Panc1 (cell line): ENCODE results near the gene DLG4.

Experiments used
- CTCF ChIP-seq: fragments of 450-650 bp; IDR thresholded peaks from 2 replicates; pipeline ENCODE4 v1.5.1; 2017; ENCODE audit warnings: mild to moderate bottlenecking
- REST ChIP-seq, 2 experiments: IDR thresholded peaks; 2 replicates each; pipeline ENCODE4 v1.6.1; 2011 to 2012; ENCODE audit warnings: low read depth in 2 of 2, control low read depth in 1 of 2, low read length in 1 of 2, mild to moderate bottlenecking in 1 of 2, moderate library complexity in 1 of 2; ENCODE audit not compliant: insufficient read depth in 1 of 2

- TF ChIP-seq CTCF, result no peak
- no peak for TF ChIP-seq REST (IDR thresholded peaks at IDR 0.05; ENCODE audit: insufficient read depth in 1 of 2, low read depth in 2 of 2, low read length in 1 of 2)
Measured at GRCh38 chr17:7190276-7190917, 29.2 kb downstream of the DLG4 start.
